HG03045 (cell line): ENCODE measurements around the gene PHC3.
A peak's percentile ranks its signal among the peaks of the same experiment; 100 is the strongest.

Source experiments
- ATAC-seq: cut with Tn5 transposase; IDR thresholded peaks from one replicate; pipeline ENCODE4 v1.9.1; 2021; ENCODE audit warnings: mild to moderate bottlenecking, moderate library complexity; ENCODE audit not compliant: unreplicated experiment

The PHC3 gene

DNA sequence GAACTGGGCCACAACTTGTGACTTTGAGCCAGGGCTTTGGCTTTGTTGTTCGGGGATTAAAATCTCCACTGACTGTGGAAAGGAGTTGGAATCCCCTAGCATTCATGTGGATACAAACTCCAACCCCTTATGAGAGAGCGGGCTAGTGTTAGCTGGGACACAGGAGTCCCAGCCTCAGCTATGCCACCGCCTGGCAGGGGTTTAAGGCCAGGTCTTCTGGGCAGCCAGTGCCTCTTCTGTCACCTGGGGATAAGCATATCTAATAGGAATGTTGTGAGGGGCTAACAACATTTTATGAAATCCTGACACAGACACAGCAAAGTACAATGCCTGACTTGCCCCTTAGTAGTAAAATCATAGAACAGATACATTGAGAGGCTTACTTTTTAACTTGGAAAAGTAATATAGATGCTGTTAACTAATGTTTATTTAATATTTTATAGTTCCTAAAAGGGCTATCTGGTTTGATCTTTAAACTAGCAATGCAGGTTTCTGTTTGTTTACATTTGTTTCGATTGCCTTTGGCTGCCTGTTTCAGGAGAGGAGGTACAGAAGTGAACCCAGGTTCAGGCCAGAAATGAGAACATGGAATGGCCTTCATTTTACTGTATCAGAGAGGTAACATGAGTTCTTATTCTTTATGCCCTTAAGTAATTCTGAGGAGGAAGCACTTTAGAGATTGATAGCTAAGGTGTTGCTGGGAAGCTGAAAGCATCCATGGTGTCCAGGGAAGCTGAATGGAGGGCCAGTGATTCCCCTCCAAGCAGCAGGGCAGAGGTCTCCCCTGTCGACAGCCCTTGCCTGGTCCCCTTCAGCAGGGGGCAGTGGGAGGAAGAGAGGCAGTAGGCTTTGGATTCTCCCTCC lies 135.0 kb downstream of the PHC3 start:
- ATAC-seq, result no peak

DNA sequence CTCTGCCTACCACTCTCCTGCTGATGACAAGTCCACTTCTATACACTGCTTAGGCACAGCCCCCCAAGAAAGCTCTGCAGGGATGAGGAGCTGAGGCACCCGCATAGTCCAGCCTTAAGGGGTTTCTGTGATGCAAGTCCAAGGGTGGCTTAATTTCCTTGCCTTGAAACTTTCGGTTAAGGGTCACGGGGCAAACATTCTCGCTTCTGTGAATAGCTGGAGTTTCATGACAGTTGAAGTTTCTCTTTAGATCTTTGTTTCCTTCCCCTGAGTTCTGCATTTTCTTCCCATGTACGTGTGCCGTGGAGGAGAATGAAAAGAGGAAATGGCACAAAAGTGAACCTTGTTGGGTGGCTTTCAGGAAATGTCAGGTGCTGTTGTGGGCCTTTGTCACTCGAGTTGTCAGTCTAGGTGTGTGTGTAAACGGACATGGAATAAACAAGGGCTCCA lies 136.7 kb downstream of the PHC3 start:
- peak; percentile 73 for ATAC-seq

DNA sequence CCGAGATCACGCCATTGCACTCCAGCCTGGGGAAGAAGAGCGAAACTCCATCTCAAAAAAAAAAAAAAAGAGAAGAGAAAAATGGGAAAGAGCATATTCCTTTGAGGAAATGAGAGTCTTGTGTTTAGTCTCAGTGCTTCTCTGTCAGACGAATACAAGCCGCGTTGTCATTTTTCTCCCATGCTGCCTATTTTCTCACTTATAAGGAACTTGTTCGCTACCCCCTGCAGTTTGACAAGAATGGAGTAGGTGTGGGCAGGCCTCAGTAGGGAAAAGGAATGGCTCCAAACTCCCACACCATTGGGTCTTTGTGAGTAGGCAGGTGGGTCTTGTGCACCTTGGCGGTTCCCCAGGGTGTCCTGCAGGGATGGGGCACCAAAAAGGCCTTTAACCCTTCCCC lies 137.3 kb downstream of the PHC3 start:
- no peak for ATAC-seq

DNA sequence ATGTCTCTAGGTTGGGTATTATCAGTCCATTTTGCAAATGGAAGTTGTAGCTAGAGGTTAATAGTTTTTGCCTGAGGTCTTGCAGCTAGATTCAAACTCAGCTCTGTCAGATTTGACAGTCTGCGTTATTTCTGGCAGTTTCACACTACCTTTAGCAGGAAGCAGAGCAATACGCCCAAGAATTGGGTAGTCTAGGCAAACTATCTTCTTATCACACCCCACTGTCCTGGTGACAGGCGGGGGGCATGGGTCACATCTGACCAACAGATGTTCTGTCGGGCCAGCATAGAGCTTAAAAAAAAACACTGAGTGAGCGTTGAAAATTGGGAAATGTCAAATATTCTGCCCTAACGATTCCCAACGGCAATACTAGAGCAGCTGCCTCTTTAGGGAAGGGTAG lies 138.0 kb downstream of the PHC3 start:
- ATAC-seq, result no peak

DNA sequence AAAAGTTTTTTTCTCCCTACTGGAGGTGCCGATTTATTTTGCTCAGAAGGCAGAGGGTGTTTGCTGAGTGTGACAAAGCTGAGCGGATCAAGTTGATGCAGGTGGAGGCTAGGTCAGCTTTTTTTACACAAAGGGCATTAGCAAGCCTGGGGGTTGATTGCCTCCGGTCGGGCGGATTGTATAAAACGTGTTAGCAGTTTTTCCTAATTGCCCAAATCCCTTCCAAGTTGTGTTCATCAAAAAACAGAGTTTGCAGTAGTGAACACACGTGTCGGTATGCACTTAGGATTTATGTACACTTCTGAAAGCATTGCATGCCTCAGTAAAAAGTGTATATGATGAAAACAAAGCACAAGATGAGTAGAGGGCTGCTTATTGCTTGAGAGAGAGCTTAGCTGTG lies 141.1 kb downstream of the PHC3 start:
- no peak for ATAC-seq

DNA sequence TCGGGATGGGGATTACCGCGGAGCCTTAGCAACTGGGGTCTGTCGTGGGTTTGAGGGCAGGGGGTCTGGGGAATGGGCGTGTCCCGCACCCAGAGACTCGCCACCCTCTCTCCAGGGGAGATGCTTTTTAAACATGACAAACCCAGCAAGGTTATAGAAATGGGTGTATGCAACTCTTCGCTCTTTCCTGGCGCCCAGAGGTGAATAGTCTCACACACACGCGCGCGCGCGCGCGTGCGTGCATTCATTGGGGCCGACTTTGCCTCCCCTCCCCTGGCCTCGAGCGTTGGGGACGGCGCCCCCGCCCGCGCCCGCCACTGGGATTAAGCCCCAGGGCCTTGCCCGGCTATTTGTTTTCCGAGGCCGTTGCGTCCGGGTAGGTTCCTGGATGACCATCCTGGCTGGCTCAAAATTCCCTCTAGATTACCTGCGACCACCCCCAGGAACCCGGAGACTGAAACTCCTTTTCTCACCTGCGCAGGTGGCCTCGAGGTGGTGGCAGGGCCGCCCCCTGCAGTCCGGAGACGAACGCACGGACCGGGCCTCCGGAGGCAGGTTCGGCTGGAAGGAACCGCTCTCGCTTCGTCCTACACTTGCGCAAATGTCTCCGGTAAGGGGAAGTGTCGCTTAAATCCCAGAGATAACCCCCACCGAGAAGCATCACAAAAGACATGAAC lies 143.0 kb downstream of the PHC3 start:
- peak; percentile 11 for ATAC-seq
